ENCODE results near the gene MORF4L2.

Gene MORF4L2

GRCh38 chrX:103681443-103681842, 5.1 kb downstream of the MORF4L2 start:
- H3K27ac ChIP-seq (ENCODE audit: low read depth, low read length) = no peak overlapping the region
- H3K18ac ChIP-seq (ENCODE audit: low read length) = no peak overlapping the region
- no peaks in the 10 kb centered on the region for H3K4me1 ChIP-seq (ENCODE audit: control insufficient read depth in 1 of 2, insufficient read depth in 2 of 2, low read length in 2 of 2)
- no peak overlapping the region for H4K12ac ChIP-seq (ENCODE audit: low read depth, low read length)
- peaks cover 7 to 21% of the 10 kb centered on the region in 2 experiments for H3K36me3 ChIP-seq (ENCODE audit: control insufficient read depth in 1 of 2, insufficient read depth in 2 of 2, low read length in 2 of 2)
- peaks cover 2% of the 10 kb centered on the region for H3K79me1 ChIP-seq (ENCODE audit: low read length)
- H3K79me2 ChIP-seq (ENCODE audit: control insufficient read depth, insufficient read depth, low read length, poor library complexity) = no peaks in the 10 kb centered on the region
- H4K91ac ChIP-seq (ENCODE audit: low read depth, low read length) = no peak overlapping the region
- H3K23ac ChIP-seq (ENCODE audit: low read length) = no peak overlapping the region
- no CpG with 5 or more reads among the region's 2 CpGs for WGBS (ENCODE audit: extremely low coverage, insufficient coverage, insufficient read length)
- no peak for DNase-seq
- no peak overlapping the region for H3K4ac ChIP-seq (ENCODE audit: low read depth, low read length)
- H2BK12ac ChIP-seq (ENCODE audit: low read length) = no peak overlapping the region
- H3K9ac ChIP-seq (ENCODE audit: low read length) = no peak overlapping the region
- H3K4me2 ChIP-seq (ENCODE audit: low read length) = no peak overlapping the region
- no peak overlapping the region for H3K14ac ChIP-seq (ENCODE audit: low read length)
- no peaks in the 10 kb centered on the region for H3K27me3 ChIP-seq (ENCODE audit: insufficient read depth, low read length)
- H2BK120ac ChIP-seq (ENCODE audit: insufficient read depth, low read length, poor library complexity) = no peak overlapping the region
- H2AK5ac ChIP-seq (ENCODE audit: low read length) = no peak overlapping the region
- H4K8ac ChIP-seq (ENCODE audit: low read depth, low read length) = no peak overlapping the region
- no peaks in the 10 kb centered on the region for H3K9me3 ChIP-seq (ENCODE audit: insufficient read depth, low read depth, low read length)
- no peak overlapping the region for H2BK5ac ChIP-seq (ENCODE audit: low read depth, low read length, poor library complexity)
- H3K4me3 ChIP-seq (ENCODE audit: low read depth, low read length) = no peak overlapping the region
- no peak overlapping the region for H2AFZ ChIP-seq (ENCODE audit: insufficient read depth, low read length, poor library complexity)

- Histone ChIP-seq H3K4ac (ENCODE audit: low read depth, low read length) (no peak overlapping the region), H2AFZ (ENCODE audit: insufficient read depth, low read length, poor library complexity) (no peak overlapping the region), H3K79me2 (ENCODE audit: control insufficient read depth, insufficient read depth, low read length, poor library complexity) (no peaks in the 10 kb centered on the region), H3K79me1 (ENCODE audit: low read length) (no peaks in the 10 kb centered on the region), H3K4me1 (ENCODE audit: control insufficient read depth in 1 of 2, insufficient read depth in 2 of 2, low read length in 2 of 2) (no peaks in the 10 kb centered on the region), H3K27me3 (ENCODE audit: insufficient read depth, low read length) (no peaks in the 10 kb centered on the region), H2BK12ac (ENCODE audit: low read length) (no peak overlapping the region), H4K12ac (ENCODE audit: low read depth, low read length) (no peak overlapping the region), H3K4me3 (ENCODE audit: low read depth, low read length) (no peak overlapping the region), H2BK120ac (ENCODE audit: insufficient read depth, low read length, poor library complexity) (no peak overlapping the region), H3K27ac (ENCODE audit: low read depth, low read length) (no peak overlapping the region), H4K8ac (ENCODE audit: low read depth, low read length) (no peak overlapping the region), H3K4me2 (ENCODE audit: low read length) (no peak overlapping the region), H3K23ac (ENCODE audit: low read length) (no peak overlapping the region), H4K91ac (ENCODE audit: low read depth, low read length) (no peak overlapping the region), H2BK5ac (ENCODE audit: low read depth, low read length, poor library complexity) (no peak overlapping the region), H2AK5ac (ENCODE audit: low read length) (no peak overlapping the region), H3K9me3 (ENCODE audit: insufficient read depth, low read depth, low read length) (no peaks in the 10 kb centered on the region), H3K18ac (ENCODE audit: low read length) (no peak overlapping the region), H3K36me3 (ENCODE audit: control insufficient read depth in 1 of 2, insufficient read depth in 2 of 2, low read length in 2 of 2) (peaks cover 5 to 21% of the 10 kb centered on the region in 2 experiments), H3K9ac (ENCODE audit: low read length) (no peak overlapping the region), H3K14ac (ENCODE audit: low read length) (no peak overlapping the region)
- DNase-seq = peak; percentile 30 to 89
- no CpG with 5 or more reads among the region's 5 CpGs for WGBS (ENCODE audit: extremely low coverage, insufficient coverage, insufficient read length)
Observed at GRCh38 chrX:103678199-103678993, 8.1 kb downstream of the MORF4L2 start.

GRCh38 chrX:103674531-103675454, 11.7 kb downstream of the MORF4L2 start:
- H3K79me1 ChIP-seq (ENCODE audit: low read length) = no peaks in the 10 kb centered on the region
- H2BK12ac ChIP-seq (ENCODE audit: low read length) = no peak overlapping the region
- no peak overlapping the region for H3K23ac ChIP-seq (ENCODE audit: low read length)
- H3K4ac ChIP-seq (ENCODE audit: low read depth, low read length) = no peak overlapping the region
- H3K27me3 ChIP-seq (ENCODE audit: insufficient read depth, low read length) = no peaks in the 10 kb centered on the region
- no peaks in the 10 kb centered on the region for H3K9me3 ChIP-seq (ENCODE audit: insufficient read depth, low read depth, low read length)
- WGBS (ENCODE audit: extremely low coverage, insufficient coverage, insufficient read length) = no CpG with 5 or more reads among the region's 8 CpGs
- H3K27ac ChIP-seq (ENCODE audit: low read depth, low read length) = no peak overlapping the region
- H4K8ac ChIP-seq (ENCODE audit: low read depth, low read length) = no peak overlapping the region
- peak; percentile 15 to 42 for DNase-seq
- no peak overlapping the region for H2AK5ac ChIP-seq (ENCODE audit: low read length)
- no peak overlapping the region for H3K18ac ChIP-seq (ENCODE audit: low read length)
- no peak overlapping the region for H2AFZ ChIP-seq (ENCODE audit: insufficient read depth, low read length, poor library complexity)
- no peak overlapping the region for H2BK120ac ChIP-seq (ENCODE audit: insufficient read depth, low read length, poor library complexity)
- H3K4me3 ChIP-seq (ENCODE audit: low read depth, low read length) = no peak overlapping the region
- no peak overlapping the region for H2BK5ac ChIP-seq (ENCODE audit: low read depth, low read length, poor library complexity)
- no peak overlapping the region for H3K14ac ChIP-seq (ENCODE audit: low read length)
- no peaks in the 10 kb centered on the region for H3K4me1 ChIP-seq (ENCODE audit: control insufficient read depth in 1 of 2, insufficient read depth in 2 of 2, low read length in 2 of 2)
- H3K79me2 ChIP-seq (ENCODE audit: control insufficient read depth, insufficient read depth, low read length, poor library complexity) = no peaks in the 10 kb centered on the region
- H3K36me3 ChIP-seq (ENCODE audit: control insufficient read depth in 1 of 2, insufficient read depth in 2 of 2, low read length in 2 of 2) = peaks cover 3 to 14% of the 10 kb centered on the region in 2 experiments
- no peak overlapping the region for H3K4me2 ChIP-seq (ENCODE audit: low read length)
- no peak overlapping the region for H4K12ac ChIP-seq (ENCODE audit: low read depth, low read length)
- no peak overlapping the region for H3K9ac ChIP-seq (ENCODE audit: low read length)
- no peak overlapping the region for H4K91ac ChIP-seq (ENCODE audit: low read depth, low read length)

- Histone ChIP-seq H3K23ac (ENCODE audit: low read length) (no peak overlapping the region), H3K36me3 (ENCODE audit: control insufficient read depth in 1 of 2, insufficient read depth in 2 of 2, low read length in 2 of 2) (no peaks in the 10 kb centered on the region), H3K9me3 (ENCODE audit: insufficient read depth, low read depth, low read length) (no peaks in the 10 kb centered on the region), H3K4me3 (ENCODE audit: low read depth, low read length) (no peak overlapping the region), H3K18ac (ENCODE audit: low read length) (no peak overlapping the region), H2BK5ac (ENCODE audit: low read depth, low read length, poor library complexity) (no peak overlapping the region), H3K79me1 (ENCODE audit: low read length) (no peaks in the 10 kb centered on the region), H3K27ac (ENCODE audit: low read depth, low read length) (no peak overlapping the region), H2BK12ac (ENCODE audit: low read length) (no peak overlapping the region), H2BK120ac (ENCODE audit: insufficient read depth, low read length, poor library complexity) (no peak overlapping the region), H3K4me2 (ENCODE audit: low read length) (no peak overlapping the region), H3K14ac (ENCODE audit: low read length) (no peak overlapping the region), H3K4ac (ENCODE audit: low read depth, low read length) (no peak overlapping the region), H2AFZ (ENCODE audit: insufficient read depth, low read length, poor library complexity) (no peak overlapping the region), H3K79me2 (ENCODE audit: control insufficient read depth, insufficient read depth, low read length, poor library complexity) (no peaks in the 10 kb centered on the region), H4K8ac (ENCODE audit: low read depth, low read length) (no peak overlapping the region), H3K9ac (ENCODE audit: low read length) (no peak overlapping the region), H3K4me1 (ENCODE audit: control insufficient read depth in 1 of 2, insufficient read depth in 2 of 2, low read length in 2 of 2) (no peaks in the 10 kb centered on the region), H3K27me3 (ENCODE audit: insufficient read depth, low read length) (no peaks in the 10 kb centered on the region), H4K12ac (ENCODE audit: low read depth, low read length) (no peak overlapping the region), H4K91ac (ENCODE audit: low read depth, low read length) (no peak overlapping the region), H2AK5ac (ENCODE audit: low read length) (no peak overlapping the region)
- DNase-seq = no peak
- no CpG with 5 or more reads among the region's 1 CpG for WGBS (ENCODE audit: extremely low coverage, insufficient coverage, insufficient read length)
Observed at GRCh38 chrX:103669745-103670144, 16.8 kb downstream of the MORF4L2 start.
